Measurements from ENCODE around the gene MYO10. TPM values are rescaled to one million over a fixed set of nuclear protein-coding genes. Genes with fewer than 3 reads are reported as not detected.

MYO10 gene
- total and polyA plus RNA-seq, 2 experiments from 2014 or later = 119 to 276 TPM

DNA sequence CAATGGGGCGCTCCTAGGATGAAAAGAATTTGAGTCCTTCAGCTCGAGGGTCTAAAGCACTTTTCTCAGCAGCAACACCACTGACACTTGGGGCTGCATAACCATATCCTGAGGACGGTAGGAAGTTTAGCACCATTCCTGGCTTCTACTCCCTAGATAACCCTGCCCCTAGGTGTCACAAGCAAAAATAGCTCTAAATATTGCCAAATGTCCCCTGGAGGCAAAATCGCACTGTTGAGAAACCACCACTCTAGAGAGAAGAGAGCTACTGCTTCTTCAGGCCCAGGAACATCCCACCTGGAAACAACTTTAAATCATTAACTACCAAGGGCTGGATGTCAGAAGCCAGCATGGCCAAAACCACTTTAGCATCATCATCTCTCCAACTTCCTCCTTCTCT is 29.8 kb downstream of the MYO10 start:
- DNase-seq (ENCODE audit: low spot score) (no peak), ATAC-seq (no peak)
- Mint-ChIP-seq H3K4me1 (peaks cover 12% of the 10 kb centered on the region), H3K27ac (no peak overlapping the region), H3K36me3 (ENCODE audit: low read depth) (peaks cover 18% of the 10 kb centered on the region), H3K9me3 (peaks cover 13% of the 10 kb centered on the region), H3K27me3 (ENCODE audit: insufficient read depth, low read depth, poor library complexity) (peaks cover 3% of the 10 kb centered on the region), H3K4me3 (no peak overlapping the region)
- H3K79me2 ChIP-seq (replicated peaks; ENCODE audit: insufficient read depth) = peaks cover 98% of the 10 kb centered on the region
- no peak for TF ChIP-seq NANOG (IDR thresholded peaks at IDR 0.05; ENCODE audit: borderline replicate concordance)
- 0 out of 2 replicates have a peak, but pooled peaks cover 3% of the 10 kb centered on the region for H4K20me1 ChIP-seq (replicated peaks; ENCODE audit: insufficient read depth)
- no peaks in the 10 kb centered on the region for H3K27me3 ChIP-seq (ENCODE audit: insufficient read depth)
- no peak overlapping the region for H3K4me2 ChIP-seq
- no peak overlapping the region for H2AFZ ChIP-seq
- no peak overlapping the region for H3K4me3 ChIP-seq
- H3K9me2 ChIP-seq (ENCODE audit: insufficient read depth) = no peaks in the 10 kb centered on the region
- no peaks in the 10 kb centered on the region for H3F3A ChIP-seq (replicated peaks; ENCODE audit: low read depth)
- no peaks in the 10 kb centered on the region for H3K36me3 ChIP-seq (ENCODE audit: insufficient read depth)
- H3K4me1 ChIP-seq (ENCODE audit: insufficient read depth) = peaks cover 10% of the 10 kb centered on the region; the same call in 1 of the 2 replicates
- no peak overlapping the region for H3K27ac ChIP-seq (ENCODE audit: low read depth)

DNA sequence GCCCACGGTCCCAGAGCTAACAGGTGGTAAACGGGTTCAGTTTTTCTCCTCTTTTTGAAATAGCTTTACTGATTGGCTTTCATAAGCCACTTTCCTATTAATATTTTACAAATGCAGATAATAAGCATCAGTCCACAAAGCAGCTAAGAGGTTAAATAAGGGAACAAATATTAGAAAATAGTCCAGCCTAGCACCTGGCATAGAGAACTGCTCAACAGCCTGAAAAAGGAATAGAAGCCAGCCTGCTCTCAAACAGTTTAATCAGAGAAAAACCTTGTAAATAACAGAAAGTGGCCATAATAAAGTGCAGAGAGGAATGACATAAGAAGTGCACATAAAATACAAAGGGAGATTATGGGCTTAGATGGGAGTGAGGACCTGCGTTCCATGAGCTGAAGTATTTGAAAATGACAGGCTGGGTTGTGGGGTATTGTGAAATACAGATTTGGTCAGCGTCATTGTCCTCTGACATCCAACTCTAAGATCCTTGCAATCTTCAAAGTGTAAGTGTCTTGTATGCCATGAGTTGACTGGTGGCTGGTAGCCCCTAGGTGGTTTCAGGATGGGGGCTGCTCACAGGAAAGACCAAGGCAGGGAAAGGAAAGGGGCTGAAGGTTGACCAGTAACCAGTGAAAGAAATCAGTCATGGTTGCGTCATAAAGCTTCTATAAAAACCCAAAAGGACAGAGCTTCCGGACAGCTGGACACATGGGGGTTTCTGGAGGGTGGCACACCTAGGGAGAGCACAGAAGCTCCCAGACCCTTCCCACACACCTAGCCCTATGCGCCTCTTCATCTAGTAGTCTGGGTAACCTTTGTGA is 32.4 kb downstream of the MYO10 start:
- Histone ChIP-seq H3K79me2 (replicated peaks; ENCODE audit: insufficient read depth) (peaks cover 93% of the 10 kb centered on the region), H3K4me2 (no peak overlapping the region), H3K4me1 (ENCODE audit: insufficient read depth) (peaks cover 26% of the 10 kb centered on the region), H3K4me3 (no peak overlapping the region), H3K9me2 (ENCODE audit: insufficient read depth) (no peaks in the 10 kb centered on the region), H2AFZ (no peak overlapping the region), H3K27ac (ENCODE audit: low read depth) (no peak overlapping the region), H4K20me1 (replicated peaks; ENCODE audit: insufficient read depth) (0 out of 2 replicates have a peak, but pooled peaks cover 3% of the 10 kb centered on the region), H3K36me3 (ENCODE audit: insufficient read depth) (no peaks in the 10 kb centered on the region), H3F3A (replicated peaks; ENCODE audit: low read depth) (0 out of 2 replicates have a peak, but pooled peaks cover 3% of the 10 kb centered on the region), H3K27me3 (ENCODE audit: insufficient read depth) (no peaks in the 10 kb centered on the region)
- no peak overlapping the region for H3K4me3 Mint-ChIP-seq
- peaks cover 2% of the 10 kb centered on the region for H3K36me3 Mint-ChIP-seq (ENCODE audit: low read depth)
- H3K27me3 Mint-ChIP-seq (ENCODE audit: insufficient read depth, low read depth, poor library complexity) = peaks cover 5% of the 10 kb centered on the region
- no peak for DNase-seq (ENCODE audit: low spot score)
- H3K9me3 Mint-ChIP-seq = peaks cover 2% of the 10 kb centered on the region
- no peak for ATAC-seq
- H3K27ac Mint-ChIP-seq = peak overlapping the region; percentile 0
- H3K4me1 Mint-ChIP-seq = peaks cover 33% of the 10 kb centered on the region
- TF ChIP-seq, protein P1, sequence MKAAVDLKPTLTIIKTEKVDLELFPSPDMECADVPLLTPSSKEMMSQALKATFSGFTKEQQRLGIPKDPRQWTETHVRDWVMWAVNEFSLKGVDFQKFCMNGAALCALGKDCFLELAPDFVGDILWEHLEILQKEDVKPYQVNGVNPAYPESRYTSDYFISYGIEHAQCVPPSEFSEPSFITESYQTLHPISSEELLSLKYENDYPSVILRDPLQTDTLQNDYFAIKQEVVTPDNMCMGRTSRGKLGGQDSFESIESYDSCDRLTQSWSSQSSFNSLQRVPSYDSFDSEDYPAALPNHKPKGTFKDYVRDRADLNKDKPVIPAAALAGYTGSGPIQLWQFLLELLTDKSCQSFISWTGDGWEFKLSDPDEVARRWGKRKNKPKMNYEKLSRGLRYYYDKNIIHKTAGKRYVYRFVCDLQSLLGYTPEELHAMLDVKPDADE (IDR thresholded peaks at IDR 0.05) = no peak
- TF ChIP-seq CREB1 (CRISPR knock-in tag; IDR thresholded peaks at IDR 0.05; ENCODE audit: low read depth) = no peak
- TF ChIP-seq ZNF114 (CRISPR knock-in tag; IDR thresholded peaks at IDR 0.05) = no peak
- no peak for TF ChIP-seq REST (IDR thresholded peaks at IDR 0.05; ENCODE audit: unreplicated experiment)
- TF ChIP-seq ZNF331 (CRISPR knock-in tag; IDR thresholded peaks at IDR 0.05; ENCODE audit: low read depth) = no peak
- no peak for TF ChIP-seq JUNB (IDR thresholded peaks at IDR 0.05; ENCODE audit: unreplicated experiment)
- no peak for TF ChIP-seq STAT1 (IDR thresholded peaks at IDR 0.05; ENCODE audit: unreplicated experiment)
- TF ChIP-seq POLR2AphosphoS5 (IDR thresholded peaks at IDR 0.05; ENCODE audit: low read depth) = no peak
- no peak for TF ChIP-seq NANOG (IDR thresholded peaks at IDR 0.05; ENCODE audit: borderline replicate concordance)
- no peak for TF ChIP-seq EZH2 (IDR thresholded peaks at IDR 0.05; ENCODE audit: low read depth, unreplicated experiment)
- no peak for TF ChIP-seq CTCF (conservative IDR thresholded peaks at IDR 0.05; ENCODE audit: low read depth in 2 of 2)

All from GM23338 (cell line).